Hepatocyte (in vitro differentiated cells): ENCODE measurements around the gene SLC39A8. TPM values are rescaled to one million over a fixed set of nuclear protein-coding genes. Genes with fewer than 3 reads are reported as not detected.
"Not testable (repeated sequence)": the region's sequence is repeated elsewhere in the genome, so short reads cannot be mapped to it uniquely, and the experiment has no call there.

Experiments
- DNase-seq: peaks from one replicate; pipeline ENCODE4 v3.0.0-alpha.2; 2016; ENCODE audit warnings: low spot score
- H2AFZ ChIP-seq: fragments of 200-600 bp; sonication (generic); 2 replicates; pipeline ENCODE4 v1.6.0; 2016; ENCODE audit warnings: antibody characterized with exemption, mild to moderate bottlenecking
- H3K27ac ChIP-seq: fragments of 200-600 bp; sonication (generic); 2 replicates; pipeline ENCODE4 v1.5.1; 2016; ENCODE audit warnings: mild to moderate bottlenecking
- H3K27me3 ChIP-seq: fragments of 200-600 bp; sonication (generic); 2 replicates; pipeline ENCODE4 v1.6.1; 2016
- H3K36me3 ChIP-seq: fragments of 200-600 bp; sonication (generic); replicated peaks from 2 replicates; pipeline ENCODE4 v1.5.1; 2016; ENCODE audit warnings: low read depth; ENCODE audit not compliant: insufficient read depth
- H3K4me1 ChIP-seq: fragments of 200-600 bp; sonication (generic); 2 replicates; pipeline ENCODE4 v1.5.1; 2016; ENCODE audit warnings: mild to moderate bottlenecking, moderate library complexity; ENCODE audit not compliant: insufficient read depth
- H3K4me2 ChIP-seq: fragments of 200-600 bp; sonication (generic); 2 replicates; pipeline ENCODE4 v1.6.0; 2016
- H3K4me3 ChIP-seq: fragments of 200-600 bp; sonication (generic); 2 replicates; pipeline ENCODE4 v1.5.1; 2016; ENCODE audit warnings: mild to moderate bottlenecking
- H3K79me2 ChIP-seq: fragments of 200-600 bp; sonication (generic); 2 replicates; pipeline ENCODE4 v1.6.0; 2017; ENCODE audit warnings: mild to moderate bottlenecking
- H3K9me2 ChIP-seq: fragments of 200-600 bp; sonication (generic); replicated peaks from 2 replicates; pipeline ENCODE4 v1.6.0; 2017; ENCODE audit warnings: mild to moderate bottlenecking; ENCODE audit not compliant: insufficient read depth
- H3K9me3 ChIP-seq: fragments of 200-600 bp; sonication (generic); 2 replicates; pipeline ENCODE4 v1.5.1; 2016; ENCODE audit warnings: low read depth, mild to moderate bottlenecking
- H4K20me1 ChIP-seq: fragments of 200-600 bp; sonication (generic); 2 replicates; pipeline ENCODE4 v1.6.0; 2016; ENCODE audit warnings: mild to moderate bottlenecking; ENCODE audit not compliant: insufficient read depth, poor library complexity, severe bottlenecking
- CTCF ChIP-seq: fragments of 200-600 bp; sonication (generic); IDR thresholded peaks from 2 replicates; pipeline ENCODE4 v1.5.1; 2016; ENCODE audit warnings: antibody characterized with exemption, mild to moderate bottlenecking; ENCODE audit not compliant: poor library complexity
- EZH2 ChIP-seq: fragments of 200-600 bp; sonication (generic); IDR thresholded peaks from 2 replicates; pipeline ENCODE4 v1.6.1; 2016; ENCODE audit warnings: antibody characterized with exemption, mild to moderate bottlenecking, borderline replicate concordance
- EZH2phosphoT487 ChIP-seq: fragments of 200-600 bp; sonication (generic); IDR thresholded peaks from one replicate; pipeline ENCODE4 v1.6.1; 2018; ENCODE audit warnings: antibody characterized with exemption, mild to moderate bottlenecking, low read depth, moderate library complexity; ENCODE audit not compliant: unreplicated experiment, severe bottlenecking
- WGBS: methylation state at CpG from one replicate; pipeline ENCODE4 v1.1.6; 2016; ENCODE audit warnings: low lambda C conversion rate; ENCODE audit errors: missing lambda C conversion rate; 5-methylcytosine and 5-hydroxymethylcytosine counted together
- polyA plus RNA-seq: library from polyadenylated mRNA; unstranded; fragments of >200 nt; fragmentation: Nextera tagmentation; extraction: Ambion mirVana; gene quantifications from 2 replicates; pipeline ENCODE4 v1.2.1, GENCODE V29; 2016
- total RNA-seq: library from RNA; depleted of rRNA; stranded (reverse); fragments of >200 nt; gene quantifications from 2 replicates; pipeline ENCODE4 v1.2.3, GENCODE V29; 2014

The SLC39A8 gene
- total and polyA plus RNA-seq, 2 experiments from 2014 or later: 15.9 to 22.3 TPM

DNA sequence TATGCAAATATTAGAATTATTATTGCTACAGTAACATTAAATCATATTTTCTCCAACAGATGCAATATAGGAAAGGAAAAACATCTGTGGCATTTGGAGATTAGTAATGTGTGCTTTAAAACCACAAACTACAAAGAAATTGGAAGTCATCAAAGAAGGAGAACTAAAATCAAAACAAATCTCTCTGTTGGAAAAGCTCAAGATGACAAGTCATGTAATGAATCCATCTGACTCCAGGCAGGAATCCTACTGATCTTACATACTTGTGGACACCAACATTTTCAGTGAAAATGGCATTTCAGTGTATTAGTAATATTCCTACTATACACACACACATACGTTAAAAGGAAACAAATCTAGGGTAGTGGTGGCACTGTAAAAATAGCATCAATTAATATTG lies 98.2 kb downstream of the SLC39A8 start:
- Histone ChIP-seq H3K4me3 (no peak overlapping the region), H3K9me3 (no peaks in the 10 kb centered on the region), H3K27me3 (no peaks in the 10 kb centered on the region), H3K4me2 (no peak overlapping the region), H3K9me2 (no peaks in the 10 kb centered on the region), H3K36me3 (no peaks in the 10 kb centered on the region), H2AFZ (no peak overlapping the region), H3K4me1 (no peaks in the 10 kb centered on the region), H3K27ac (no peak overlapping the region), H3K79me2 (no peaks in the 10 kb centered on the region), H4K20me1 (no peaks in the 10 kb centered on the region)
- DNase-seq: no peak
- TF ChIP-seq CTCF (no peak), EZH2phosphoT487 (no peak), EZH2 (no peak)
- WGBS: 62% methylated on average over 1 of the region's 1 CpG

DNA sequence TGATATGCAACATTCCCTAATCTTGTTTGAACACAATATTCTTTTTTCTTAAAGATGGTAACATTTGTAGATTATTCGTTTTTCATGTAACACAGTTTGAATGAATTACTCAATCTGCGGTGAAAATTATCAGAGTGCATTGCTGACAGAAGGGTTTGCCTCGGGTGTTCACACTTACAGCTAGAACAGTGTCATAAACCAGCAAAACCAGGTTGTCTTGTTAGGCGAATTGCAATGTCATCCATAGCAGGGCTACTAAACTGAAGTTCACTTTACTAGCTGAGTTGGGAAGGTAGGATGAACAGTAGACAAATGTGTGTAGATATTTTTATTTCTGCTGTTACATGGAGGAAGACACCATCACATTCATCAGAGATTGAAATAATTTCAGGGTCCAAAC lies 98.9 kb downstream of the SLC39A8 start:
- 69% methylated on average over 4 of the region's 4 CpGs for WGBS

DNA sequence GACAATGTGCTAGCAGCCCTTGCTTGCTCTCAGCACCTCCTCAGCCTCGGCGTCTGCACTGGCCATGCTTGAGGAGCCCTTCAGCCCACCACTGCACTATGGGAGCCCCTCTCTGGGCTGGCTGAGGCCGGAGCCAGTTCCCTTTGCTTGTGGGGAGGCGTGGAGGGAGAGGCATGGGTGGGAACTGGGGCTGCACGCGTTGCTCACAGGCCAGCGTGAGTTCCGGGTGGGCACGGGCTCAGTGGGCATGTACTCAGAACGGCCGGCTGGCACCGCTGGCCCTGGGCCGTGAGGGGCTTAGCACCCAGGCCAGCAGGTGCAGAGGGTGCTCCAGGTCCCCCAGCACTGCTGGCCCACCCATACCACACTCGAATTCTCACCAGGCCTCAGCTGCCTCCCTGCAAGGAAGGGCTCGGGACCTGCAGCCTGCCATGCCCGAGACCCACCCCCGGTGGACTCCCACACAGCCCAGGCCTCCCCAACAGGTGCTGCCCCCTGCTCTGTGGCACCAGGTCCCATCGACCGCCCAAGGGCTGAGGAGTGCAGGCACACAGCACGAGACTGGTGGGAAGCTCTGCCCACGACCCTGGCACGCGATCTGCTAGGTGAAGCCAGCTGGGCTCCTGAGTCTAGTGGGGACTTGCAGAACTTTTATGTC lies 100.3 kb downstream of the SLC39A8 start:
- TF ChIP-seq CTCF: no peak
- TF ChIP-seq EZH2: no peak
- TF ChIP-seq EZH2phosphoT487: no peak
- Histone ChIP-seq H2AFZ (no peak overlapping the region), H3K36me3 (no peaks in the 10 kb centered on the region), H3K9me2 (no peaks in the 10 kb centered on the region), H3K4me3 (no peak overlapping the region), H4K20me1 (no peaks in the 10 kb centered on the region), H3K27ac (no peak overlapping the region), H3K9me3 (no peaks in the 10 kb centered on the region), H3K27me3 (no peaks in the 10 kb centered on the region), H3K4me2 (no peak overlapping the region), H3K4me1 (no peaks in the 10 kb centered on the region), H3K79me2 (no peaks in the 10 kb centered on the region)
- no peak for DNase-seq
- WGBS: 89% methylated on average over 16 of the region's 23 CpGs

More for the DNA sequence above, 98.9 kb downstream of the SLC39A8 start:
- Histone ChIP-seq H3K79me2 (no peaks in the 10 kb centered on the region), H3K36me3 (no peaks in the 10 kb centered on the region), H3K4me1 (no peaks in the 10 kb centered on the region), H2AFZ (no peak overlapping the region), H4K20me1 (no peaks in the 10 kb centered on the region), H3K27me3 (no peaks in the 10 kb centered on the region), H3K4me2 (no peak overlapping the region), H3K9me3 (no peaks in the 10 kb centered on the region), H3K27ac (no peak overlapping the region), H3K4me3 (no peak overlapping the region), H3K9me2 (no peaks in the 10 kb centered on the region)
- TF ChIP-seq CTCF (no peak), EZH2phosphoT487 (no peak), EZH2 (no peak)
- DNase-seq: no peak

DNA sequence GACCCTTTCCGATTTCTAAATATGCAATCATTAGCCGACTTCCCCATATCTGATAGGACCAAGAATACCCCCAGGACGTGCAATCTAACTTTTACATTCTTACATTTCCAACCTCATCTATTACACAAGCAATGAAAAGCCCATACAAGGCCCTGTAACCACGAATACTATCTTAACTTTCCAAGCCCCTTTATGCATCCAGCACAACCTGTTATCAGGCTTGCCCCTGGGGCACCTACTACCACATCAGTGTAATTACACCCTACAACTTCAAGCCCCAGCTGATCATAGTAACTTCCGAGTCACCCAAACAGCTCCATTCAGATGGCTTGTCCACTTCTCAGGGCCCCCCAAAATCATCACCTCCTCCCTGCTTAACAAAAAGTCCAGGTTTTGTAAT lies 102.0 kb downstream of the SLC39A8 start:
- H3K27me3 ChIP-seq, H4K20me1 ChIP-seq, H3K4me1 ChIP-seq, H2AFZ ChIP-seq, H3K4me2 ChIP-seq, H3K79me2 ChIP-seq, H3K9me3 ChIP-seq, H3K9me2 ChIP-seq, H3K36me3 ChIP-seq, DNase-seq, H3K4me3 ChIP-seq, H3K27ac ChIP-seq: not testable (repeated sequence)
- 59% methylated on average over 5 of the region's 5 CpGs for WGBS
